Measurements from ENCODE around the gene CYFIP2.

The CYFIP2 gene

GRCh38 chr5:157258450-157258849 is 7.5 kb upstream of the CYFIP2 start:
- no peak for DNase-seq (ENCODE audit: low read depth)

GRCh38 chr5:157259699-157260098 is 6.2 kb upstream of the CYFIP2 start:
- no peak for DNase-seq (ENCODE audit: low read depth)

DNA sequence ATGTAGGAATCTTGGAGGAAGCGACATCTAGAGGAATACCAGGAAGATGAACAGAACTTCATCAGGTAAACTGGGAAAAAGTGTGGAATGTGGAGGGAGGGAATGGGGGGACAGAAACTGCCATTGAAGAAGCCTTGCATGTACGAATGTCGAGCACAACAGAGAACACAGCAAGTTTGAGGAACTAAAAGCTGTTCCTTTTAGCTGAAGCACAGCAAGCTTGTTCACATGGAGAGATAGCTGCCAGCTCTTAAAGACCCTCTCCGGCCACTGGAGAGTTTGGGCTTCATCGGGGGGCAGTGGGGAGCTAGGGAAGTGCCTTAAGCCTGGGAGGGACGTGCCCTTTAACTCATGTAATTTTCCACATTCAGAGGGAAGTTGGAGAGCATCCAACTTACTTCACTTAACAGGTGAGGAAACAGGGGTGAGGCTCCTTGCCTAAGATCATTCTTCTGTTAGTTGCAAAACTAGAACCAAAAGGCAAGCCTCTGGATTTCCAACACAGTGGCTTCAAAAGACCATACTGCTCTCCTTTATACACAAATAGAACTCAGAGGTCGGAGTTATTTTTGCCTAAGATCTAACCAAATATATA is 2.3 kb upstream of the CYFIP2 start:
- no peak for DNase-seq (ENCODE audit: low read depth)

DNA sequence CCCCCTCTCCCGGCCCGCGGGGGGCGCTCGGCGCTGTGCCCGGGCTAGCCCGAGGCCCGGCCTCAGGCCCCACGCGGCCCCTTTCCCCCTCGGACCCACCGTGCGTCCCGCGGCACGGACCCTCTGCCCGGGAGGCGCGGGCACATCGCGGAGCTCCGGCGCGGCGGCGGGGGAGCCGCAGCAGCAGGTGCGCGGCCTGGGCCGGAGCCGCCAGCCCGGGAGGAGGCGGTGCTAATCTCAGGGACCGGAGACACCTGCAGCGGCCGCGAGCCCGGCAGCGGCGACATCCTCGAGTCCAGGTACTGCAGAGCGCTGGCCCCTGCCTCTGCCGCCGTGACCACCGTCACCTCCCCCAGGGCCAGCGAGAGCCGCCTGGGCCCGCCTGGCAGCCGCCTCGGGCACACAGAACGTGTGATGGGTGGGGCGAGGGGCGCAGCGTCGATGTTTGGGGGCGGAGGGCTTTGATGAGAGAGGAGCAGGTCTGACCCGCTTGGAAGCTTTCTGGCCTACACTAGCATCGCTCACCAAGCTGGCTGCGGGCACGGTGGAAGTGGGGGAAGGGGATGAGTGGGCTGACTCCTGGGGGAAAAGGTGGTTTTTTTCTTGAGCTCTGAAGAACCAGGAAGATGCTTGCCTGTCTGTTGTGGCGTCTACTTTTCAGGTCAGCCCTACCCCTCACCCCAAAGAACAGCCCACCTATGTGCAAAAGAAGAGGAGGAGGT is 524 bp downstream of the CYFIP2 start:
- peak; percentile 36 for DNase-seq (ENCODE audit: low read depth)

GRCh38 chr5:157267025-157267424 is 1.1 kb downstream of the CYFIP2 start:
- DNase-seq (ENCODE audit: low read depth), result no peak

- no peak for DNase-seq (ENCODE audit: low read depth)
Observed at GRCh38 chr5:157267761-157268480, 2.0 kb downstream of the CYFIP2 start.

- no peak for DNase-seq (ENCODE audit: low read depth)
Observed at GRCh38 chr5:157269165-157269671, 3.3 kb downstream of the CYFIP2 start.

DNA sequence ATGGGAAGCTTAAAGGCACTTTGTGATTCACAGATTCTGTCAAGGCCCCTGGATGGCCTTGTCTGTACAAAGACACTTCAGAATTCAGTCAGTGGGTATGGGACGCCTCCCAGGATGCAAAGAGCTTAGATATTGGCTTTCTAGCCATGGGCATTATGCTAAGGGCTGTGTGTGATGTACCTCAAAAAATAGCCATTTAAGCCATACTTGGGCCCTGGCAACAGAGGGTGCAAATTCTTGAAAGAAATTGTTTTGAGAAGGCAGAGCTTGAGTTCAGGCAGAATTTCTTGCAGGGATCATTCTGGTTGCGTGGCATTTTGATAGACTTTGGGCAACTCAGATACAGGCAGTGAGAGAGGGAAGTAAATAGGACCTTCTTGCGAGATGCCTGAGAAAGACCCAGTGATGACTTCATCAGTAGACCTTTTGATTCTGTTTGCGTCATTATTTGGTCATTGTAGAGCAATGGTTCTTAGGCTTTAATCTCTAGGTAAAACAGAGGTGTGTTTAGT is 3.9 kb downstream of the CYFIP2 start:
- DNase-seq (ENCODE audit: low read depth), result no peak

DNA sequence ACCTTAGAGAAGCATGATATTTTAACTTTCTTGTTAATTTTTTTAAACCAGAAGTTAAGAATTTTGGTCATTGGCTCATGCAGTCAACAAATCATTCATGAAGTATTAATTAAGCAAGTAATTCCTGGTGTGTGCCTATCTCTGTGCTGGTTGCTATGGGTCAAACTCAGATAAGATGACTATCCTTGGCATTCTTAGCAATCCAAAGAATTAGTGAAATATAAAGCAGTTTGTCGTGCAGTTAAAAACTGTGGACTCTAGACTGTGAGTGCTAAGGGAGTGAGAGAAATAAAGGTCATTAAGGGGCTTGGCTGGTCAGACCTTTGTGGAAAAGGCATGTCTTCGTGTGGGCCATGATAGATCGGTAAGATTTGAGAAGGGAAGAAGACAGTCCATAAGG is 4.8 kb downstream of the CYFIP2 start:
- DNase-seq (ENCODE audit: low read depth), result no peak

GRCh38 chr5:157271740-157272271 is 5.9 kb downstream of the CYFIP2 start:
- DNase-seq (ENCODE audit: low read depth), result peak; percentile 69

GRCh38 chr5:157273131-157273556 is 7.2 kb downstream of the CYFIP2 start:
- DNase-seq (ENCODE audit: low read depth), result no peak

DNA sequence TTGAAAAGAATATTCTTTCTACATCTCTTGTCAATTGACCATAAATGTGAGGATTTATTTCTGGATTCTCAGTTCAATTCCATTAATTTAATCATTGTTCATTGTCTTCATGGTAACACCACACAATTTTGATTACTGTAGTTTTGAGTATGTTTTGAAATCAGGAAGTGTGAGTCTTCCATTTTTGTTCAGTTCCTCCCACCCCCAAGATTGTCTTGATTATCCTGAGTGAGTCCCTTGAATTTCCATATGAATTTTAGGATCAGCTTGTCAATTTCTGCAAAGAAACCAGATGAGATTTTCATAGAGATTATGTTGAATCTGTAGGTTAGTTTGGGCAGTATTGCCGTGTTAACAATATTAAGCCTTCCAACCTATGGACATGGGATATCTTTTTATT is 9.5 kb downstream of the CYFIP2 start:
- DNase-seq (ENCODE audit: low read depth), result no peak

DNA sequence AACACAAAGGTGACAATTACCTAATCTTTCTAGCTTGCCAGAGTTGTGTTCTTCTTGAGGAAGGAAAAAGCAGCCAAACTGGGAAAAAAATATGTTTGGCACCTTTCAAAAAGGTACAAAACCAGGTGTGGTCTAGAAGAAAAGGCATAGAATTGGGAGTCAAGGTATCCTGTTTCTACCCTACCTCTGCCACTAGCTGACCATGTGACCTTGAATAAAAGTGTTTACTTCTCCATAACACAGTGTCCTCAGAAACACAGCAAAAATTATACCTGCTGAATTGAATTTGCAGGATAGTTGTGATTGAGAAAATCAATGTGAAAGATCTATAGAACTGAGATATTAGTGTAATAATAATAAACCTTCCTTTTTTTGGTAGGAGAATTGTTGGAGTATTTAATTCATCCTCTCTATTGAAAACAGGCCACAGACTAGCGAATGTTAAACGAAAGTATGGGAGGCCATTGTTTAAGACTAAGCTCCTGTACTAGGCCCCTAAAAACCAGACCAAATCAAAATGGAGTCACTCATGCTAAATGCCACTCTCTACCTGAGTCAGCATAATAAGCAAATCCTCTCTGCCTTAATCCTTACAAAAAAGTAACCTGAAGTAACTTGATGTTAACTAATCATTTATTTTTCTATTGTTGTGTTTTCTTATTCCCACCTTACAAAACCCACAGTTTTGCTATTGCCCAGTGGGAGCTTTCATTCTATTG is 12.6 kb downstream of the CYFIP2 start:
- DNase-seq (ENCODE audit: low read depth), result no peak

DNA sequence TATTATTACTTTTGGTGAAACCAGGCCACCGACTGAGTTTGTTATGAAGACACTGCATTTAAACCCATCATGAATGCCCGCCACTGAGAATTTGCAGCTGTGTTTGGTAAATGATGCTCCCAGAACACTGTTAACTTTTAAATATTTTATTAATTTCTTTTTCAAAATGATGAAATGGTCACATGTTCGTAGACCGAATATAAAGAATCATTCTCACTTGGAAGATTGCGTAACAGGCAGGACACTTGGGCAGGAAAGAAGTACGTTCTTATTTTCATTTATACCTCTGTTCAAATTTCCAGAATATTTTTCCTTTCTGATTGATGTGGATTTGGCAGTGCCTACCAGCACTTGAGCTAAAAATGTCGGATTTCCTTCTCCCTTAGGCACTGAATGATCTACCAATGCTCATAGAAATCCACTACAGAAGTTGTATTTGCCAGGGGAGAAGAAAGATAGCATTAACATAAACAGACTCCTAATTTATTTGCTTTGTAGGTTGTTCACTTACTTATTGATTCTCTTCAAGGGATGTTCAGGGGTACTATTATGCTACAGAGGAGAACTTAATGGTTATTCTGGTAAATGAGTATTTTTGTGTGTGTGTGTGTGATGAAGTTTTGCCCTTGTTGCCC is 13.8 kb downstream of the CYFIP2 start:
- no peak for DNase-seq (ENCODE audit: low read depth)

- no peak for DNase-seq (ENCODE audit: low read depth)
Observed at GRCh38 chr5:157280927-157281326, 15.0 kb downstream of the CYFIP2 start.

DNA sequence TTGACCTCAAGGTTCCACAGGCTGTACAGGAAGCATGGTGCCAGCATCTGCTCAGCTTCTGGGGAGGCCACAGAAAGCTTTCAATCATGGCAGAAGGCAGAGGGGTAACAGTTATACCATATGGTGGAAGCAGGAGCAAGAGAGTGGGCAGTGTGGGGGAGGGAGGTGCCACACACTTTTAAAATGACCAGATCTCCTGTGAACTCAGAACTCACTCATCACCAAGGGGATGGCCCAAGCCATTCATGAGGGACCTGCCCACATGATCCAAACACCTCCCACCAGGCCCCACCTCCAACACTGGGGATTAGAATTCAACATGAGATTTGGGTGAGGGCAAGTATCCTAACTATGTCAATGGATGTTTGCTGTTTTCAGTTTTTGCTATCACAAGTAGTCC is 16.2 kb downstream of the CYFIP2 start:
- no peak for DNase-seq (ENCODE audit: low read depth)

GRCh38 chr5:157283434-157283833 is 17.5 kb downstream of the CYFIP2 start:
- no peak for DNase-seq (ENCODE audit: low read depth)

DNA sequence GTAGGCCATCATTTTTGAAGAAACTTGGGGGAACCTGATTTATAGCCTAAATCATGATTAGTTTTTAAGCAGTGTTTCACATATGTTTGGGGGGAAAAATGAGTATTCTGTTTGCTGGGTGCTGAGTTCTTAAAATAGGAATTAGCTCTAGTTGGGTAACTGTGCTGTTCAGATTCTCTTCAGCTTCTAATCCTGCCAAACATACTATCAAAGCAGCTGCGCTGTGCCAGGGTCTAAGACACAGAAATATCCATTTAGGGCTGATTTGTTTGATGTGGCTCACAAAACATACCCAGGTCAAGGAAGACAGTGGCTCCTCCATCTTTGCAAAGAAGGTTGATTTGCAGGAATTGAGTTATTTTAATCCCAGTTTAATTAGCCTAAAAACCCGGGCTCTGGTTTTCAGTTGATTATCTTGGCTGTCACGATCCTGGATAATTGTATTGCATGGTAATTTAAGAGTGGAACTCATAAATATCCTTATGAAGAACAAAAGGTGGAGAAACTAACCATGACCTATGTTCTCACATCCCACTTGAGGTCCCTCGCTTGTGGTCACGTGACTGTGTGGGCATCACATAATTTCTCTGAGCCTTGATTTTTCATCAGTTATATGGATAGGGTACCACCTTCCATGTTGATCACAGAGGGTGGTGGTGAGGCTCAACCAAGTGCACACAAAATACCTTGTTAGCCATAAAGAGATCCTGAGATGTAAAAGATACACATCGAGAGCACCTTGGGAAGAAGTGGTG is 18.7 kb downstream of the CYFIP2 start:
- no peak for DNase-seq (ENCODE audit: low read depth)

GRCh38 chr5:157285310-157286035 is 19.6 kb downstream of the CYFIP2 start:
- no peak for DNase-seq (ENCODE audit: low read depth)

- no peak for DNase-seq (ENCODE audit: low read depth)
Observed at GRCh38 chr5:157286761-157287211, 20.9 kb downstream of the CYFIP2 start.
